Peyer's patch (tissue), 4 donors: ENCODE results near the gene WDR48. TPM values are rescaled to one million over a fixed set of nuclear protein-coding genes. Genes with fewer than 3 reads are reported as not detected.

Experiments
- small RNA-seq, 2 donors: library from RNA; depleted of rRNA; stranded (forward); fragments of <200 nt; gene quantifications; one replicate each; pipeline ENCODE3, GENCODE V24; 2016
- total RNA-seq, 4 donors: library from RNA; depleted of rRNA; stranded (reverse); fragments of >200 nt; gene quantifications; one replicate each; pipeline ENCODE4 v1.1.0, GENCODE V29; 2016

Gene WDR48
- total RNA-seq, 4 donors from 2014 or later: 24.2 to 35.5 (median 31.2) TPM

Small RNAs within 50 kb of the gene (small RNA-seq; reads per million reads assigned to genes)
- gene RNU6-1227P: 0 reads per million in 2 donors

Other genes with a start within 250 kb of the WDR48 start
- not detected for gene SCN10A, start 235.8 kb upstream of the WDR48 start, total RNA-seq
- gene SCN11A, start 72 bp upstream of the WDR48 start, total RNA-seq: 1 to 10 TPM in 1 of 4 donors, under 1 TPM in 2, not detected in 1; 0.28 to 1.7 (median 0.67) TPM
- gene GORASP1, start 55.6 kb downstream of the WDR48 start, total RNA-seq: 100 to 1,000 TPM in 3 of 4 donors, 10 to 100 TPM in 1; 85.8 to 145 (median 128) TPM
- 10 to 100 TPM in 2 of 4 donors, 1 to 10 TPM in 2; 8.4 to 41.3 (median 19.1) TPM for gene TTC21A, start 55.7 kb downstream of the WDR48 start, total RNA-seq
- gene CSRNP1, start 101.6 kb downstream of the WDR48 start, total RNA-seq: 10 to 100 TPM; 19.0 to 40.5 (median 29.4) TPM
- gene XIRP1, start 140.6 kb downstream of the WDR48 start, total RNA-seq: under 1 TPM in 1 of 4 donors, not detected in 3; 0.76 TPM
- gene CX3CR1, start 228.0 kb downstream of the WDR48 start, total RNA-seq: not detected